SU-DHL-6 (cell line): ENCODE results near the gene TRIP10.
"Not testable (repeated sequence)": the region's sequence is repeated elsewhere in the genome, so short reads cannot be mapped to it uniquely, and the experiment has no call there.

ENCODE experiments used
- H2AFZ ChIP-seq: fragments of 200-600 bp; sonication (generic); 2 replicates; pipeline ENCODE4 v1.6.1; 2014; ENCODE audit warnings: low read depth, mild to moderate bottlenecking, moderate library complexity, mixed read lengths, antibody characterized with exemption, low read length; ENCODE audit not compliant: severe bottlenecking
- H3F3A ChIP-seq: fragments of 200-600 bp; shearing (Covaris generic); 2 replicates; pipeline ENCODE4 v1.6.0; 2016; ENCODE audit warnings: antibody characterized with exemption, mild to moderate bottlenecking; ENCODE audit not compliant: insufficient read depth
- H3K27ac ChIP-seq: fragments of 200-600 bp; sonication (generic); 2 replicates; pipeline ENCODE4 v1.5.1; 2016; ENCODE audit warnings: low read depth, mild to moderate bottlenecking, low read length, moderate library complexity, mixed read lengths
- H3K27me3 ChIP-seq: fragments of 200-600 bp; sonication (generic), shearing (Covaris generic); 2 replicates; pipeline ENCODE4 v1.6.0; 2014; ENCODE audit warnings: mild to moderate bottlenecking, low read length
- H3K36me3 ChIP-seq: fragments of 200-600 bp; sonication (generic); 2 replicates; pipeline ENCODE4 v1.6.1; 2014; ENCODE audit warnings: mild to moderate bottlenecking, low read length, mixed read lengths
- H3K4me2 ChIP-seq: fragments of 300-600, 200-600 bp; shearing (Covaris generic), sonication (generic); 2 replicates; pipeline ENCODE4 v1.6.0; 2014; ENCODE audit warnings: low read length, low read depth, mild to moderate bottlenecking; ENCODE audit not compliant: poor library complexity, severe bottlenecking
- H3K4me3 ChIP-seq: fragments of 200-600 bp; sonication (generic); 2 replicates; pipeline ENCODE4 v1.5.1; 2014; ENCODE audit warnings: antibody characterized with exemption, low read length, mild to moderate bottlenecking, mixed read lengths; ENCODE audit not compliant: insufficient read depth, poor library complexity, severe bottlenecking
- H3K79me2 ChIP-seq: fragments of 200-600 bp; sonication (generic); 2 replicates; pipeline ENCODE4 v1.6.1; 2014; ENCODE audit warnings: mild to moderate bottlenecking, low read length, moderate library complexity; ENCODE audit not compliant: insufficient read depth
- H3K9ac ChIP-seq: fragments of 200-600 bp; sonication (generic); 2 replicates; pipeline ENCODE4 v1.7.0; 2014; ENCODE audit warnings: mild to moderate bottlenecking, low read length
- H3K9me2 ChIP-seq: fragments of 200-600 bp; sonication (generic); replicated peaks from 2 replicates; pipeline ENCODE4 v1.6.1; 2014; ENCODE audit warnings: low read length; ENCODE audit not compliant: insufficient read depth
- H3K9me3 ChIP-seq: fragments of 200-600 bp; sonication (generic); 2 replicates; pipeline ENCODE4 v1.6.1; 2014; ENCODE audit warnings: low read length, mixed read lengths; ENCODE audit not compliant: insufficient read depth
- H4K20me1 ChIP-seq: fragments of 200-600 bp; sonication (generic); 2 replicates; pipeline ENCODE4 v1.6.1; 2014; ENCODE audit warnings: low read depth, mild to moderate bottlenecking, antibody characterized with exemption, low read length, moderate library complexity, mixed read lengths
- EZH2phosphoT487 ChIP-seq: fragments of 200-600 bp; sonication (generic), shearing (Covaris generic); conservative IDR thresholded peaks from 2 replicates; pipeline ENCODE4 v1.6.1; 2018; ENCODE audit warnings: mild to moderate bottlenecking, antibody characterized with exemption, low read length, moderate library complexity, mixed read lengths
- TF ChIP-seq, protein P1 (sequence below): fragments of 200-600 bp; sonication (generic); IDR thresholded peaks from one replicate; pipeline ENCODE4 v1.5.1; 2017; ENCODE audit warnings: antibody characterized with exemption, mild to moderate bottlenecking, low read length, moderate library complexity; ENCODE audit not compliant: insufficient read depth, poor library complexity, severe bottlenecking

The TRIP10 gene

GRCh38 chr19:6768236-6768785 is 28.8 kb downstream of the TRIP10 start:
- Histone ChIP-seq H3K9ac (peak overlapping the region; percentile 59; the same call in 1 of the 2 replicates), H3K4me3 (peak overlapping the region; percentile 69), H3K79me2 (peaks cover 17% of the 10 kb centered on the region), H2AFZ (peak overlapping the region; percentile 78), H3K27ac (peak overlapping the region; percentile 51), H3K9me2 (no peaks in the 10 kb centered on the region), H3K36me3 (no peaks in the 10 kb centered on the region), H3K4me2 (peak overlapping the region; percentile 84), H3K9me3 (no peaks in the 10 kb centered on the region), H4K20me1 (no peaks in the 10 kb centered on the region), H3K27me3 (no peaks in the 10 kb centered on the region), H3F3A (peaks cover 15% of the 10 kb centered on the region)
- TF ChIP-seq EZH2phosphoT487 = no peak
- TF ChIP-seq, protein P1, sequence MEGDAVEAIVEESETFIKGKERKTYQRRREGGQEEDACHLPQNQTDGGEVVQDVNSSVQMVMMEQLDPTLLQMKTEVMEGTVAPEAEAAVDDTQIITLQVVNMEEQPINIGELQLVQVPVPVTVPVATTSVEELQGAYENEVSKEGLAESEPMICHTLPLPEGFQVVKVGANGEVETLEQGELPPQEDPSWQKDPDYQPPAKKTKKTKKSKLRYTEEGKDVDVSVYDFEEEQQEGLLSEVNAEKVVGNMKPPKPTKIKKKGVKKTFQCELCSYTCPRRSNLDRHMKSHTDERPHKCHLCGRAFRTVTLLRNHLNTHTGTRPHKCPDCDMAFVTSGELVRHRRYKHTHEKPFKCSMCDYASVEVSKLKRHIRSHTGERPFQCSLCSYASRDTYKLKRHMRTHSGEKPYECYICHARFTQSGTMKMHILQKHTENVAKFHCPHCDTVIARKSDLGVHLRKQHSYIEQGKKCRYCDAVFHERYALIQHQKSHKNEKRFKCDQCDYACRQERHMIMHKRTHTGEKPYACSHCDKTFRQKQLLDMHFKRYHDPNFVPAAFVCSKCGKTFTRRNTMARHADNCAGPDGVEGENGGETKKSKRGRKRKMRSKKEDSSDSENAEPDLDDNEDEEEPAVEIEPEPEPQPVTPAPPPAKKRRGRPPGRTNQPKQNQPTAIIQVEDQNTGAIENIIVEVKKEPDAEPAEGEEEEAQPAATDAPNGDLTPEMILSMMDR = no peak

DNA sequence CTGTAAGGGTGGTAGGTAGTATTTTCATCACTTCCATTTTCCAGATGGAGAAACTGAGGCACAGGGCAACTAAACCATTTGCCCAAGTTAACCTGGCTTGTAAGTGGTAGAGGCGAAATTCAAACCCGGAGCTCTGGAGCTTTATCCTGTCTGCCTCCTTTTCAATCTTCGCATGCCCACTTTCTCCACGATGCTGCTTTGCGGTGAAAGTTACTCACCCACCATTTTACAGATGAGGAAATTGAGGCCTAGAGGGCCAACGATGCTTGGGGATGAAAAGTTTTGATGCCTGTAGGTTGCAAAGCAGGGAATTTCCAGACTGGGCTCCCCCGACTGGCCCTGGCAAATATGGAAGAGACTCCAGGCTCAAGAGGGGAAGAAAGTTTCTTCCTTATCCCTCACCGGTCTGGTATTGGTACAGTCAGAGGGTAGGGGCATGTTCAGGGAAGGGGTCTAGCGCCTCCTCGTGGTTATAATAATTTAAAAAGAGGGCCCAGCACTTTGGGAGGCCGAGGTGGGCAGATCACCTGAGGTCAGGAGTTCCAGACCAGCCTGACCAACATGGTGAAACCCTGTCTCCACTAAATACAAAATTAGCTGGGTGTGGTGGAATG is 29.6 kb downstream of the TRIP10 start:
- Histone ChIP-seq H3K36me3 (no peaks in the 10 kb centered on the region), H3K9me2 (no peaks in the 10 kb centered on the region), H3F3A (peaks cover 17% of the 10 kb centered on the region), H3K4me2 (no peak overlapping the region), H3K79me2 (peaks cover 24% of the 10 kb centered on the region), H2AFZ (no peak overlapping the region), H3K27ac (no peak overlapping the region), H4K20me1 (no peaks in the 10 kb centered on the region), H3K27me3 (no peaks in the 10 kb centered on the region), H3K4me3 (no peak overlapping the region), H3K9me3 (no peaks in the 10 kb centered on the region), H3K9ac (no peak overlapping the region)
- TF ChIP-seq, protein P1 = no peak
- no peak for TF ChIP-seq EZH2phosphoT487

DNA sequence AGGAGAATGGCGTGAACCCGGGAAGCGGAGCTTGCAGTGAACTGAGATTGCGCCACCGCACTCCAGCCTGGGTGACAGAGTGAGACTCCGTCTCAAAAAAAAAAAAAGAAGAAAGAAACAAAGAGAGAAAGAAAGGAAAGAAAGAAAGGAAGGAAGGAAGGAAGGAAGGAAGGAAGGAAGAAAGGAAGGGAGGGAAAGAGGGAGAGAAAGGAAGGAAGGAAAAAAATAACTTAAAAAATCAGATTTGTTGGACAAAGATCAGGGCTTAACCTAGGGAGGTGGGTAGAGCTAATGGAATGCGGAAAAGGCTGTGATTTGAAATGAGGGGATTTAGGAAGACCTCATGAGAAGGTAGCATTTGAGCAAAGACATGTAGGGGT is 32.2 kb downstream of the TRIP10 start:
- H3K4me3 ChIP-seq, H2AFZ ChIP-seq, H4K20me1 ChIP-seq, H3K36me3 ChIP-seq, H3K27me3 ChIP-seq, H3K4me2 ChIP-seq, H3K9me2 ChIP-seq, H3K9me3 ChIP-seq, H3K9ac ChIP-seq: not testable (repeated sequence)
- Histone ChIP-seq H3K79me2 (peaks cover 38% of the 10 kb centered on the region), H3K27ac (0 out of 2 replicates have a peak overlapping the region, but pooled peaks have one; percentile 90), H3F3A (peaks cover 20% of the 10 kb centered on the region)
